Measurements from ENCODE around the gene MAP3K7. TPM values are rescaled to one million over a fixed set of nuclear protein-coding genes. Genes with fewer than 3 reads are reported as not detected.

Gene MAP3K7
- total RNA-seq, 1 donor from 2014 or later, result 35.9 TPM

DNA sequence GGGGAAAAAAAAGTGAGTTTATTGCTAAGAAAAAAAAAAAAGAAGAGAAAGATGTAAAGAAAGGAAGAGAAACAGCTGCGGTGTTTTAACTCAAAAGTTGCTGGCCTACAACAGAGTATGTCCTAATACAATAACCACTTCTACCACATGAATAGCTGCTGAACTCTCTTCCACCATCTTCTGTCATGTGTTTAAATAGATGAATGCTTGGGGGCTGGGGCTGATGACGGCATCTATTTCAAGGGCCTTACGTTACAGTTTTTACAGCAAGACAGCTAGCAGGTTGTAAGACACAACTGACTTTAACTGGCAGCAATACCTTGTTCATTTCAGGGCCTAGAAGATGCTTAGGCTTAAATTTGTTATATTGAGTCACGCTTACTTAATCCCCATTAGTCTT is 50.4 kb downstream of the MAP3K7 start:
- TF ChIP-seq, protein P1, sequence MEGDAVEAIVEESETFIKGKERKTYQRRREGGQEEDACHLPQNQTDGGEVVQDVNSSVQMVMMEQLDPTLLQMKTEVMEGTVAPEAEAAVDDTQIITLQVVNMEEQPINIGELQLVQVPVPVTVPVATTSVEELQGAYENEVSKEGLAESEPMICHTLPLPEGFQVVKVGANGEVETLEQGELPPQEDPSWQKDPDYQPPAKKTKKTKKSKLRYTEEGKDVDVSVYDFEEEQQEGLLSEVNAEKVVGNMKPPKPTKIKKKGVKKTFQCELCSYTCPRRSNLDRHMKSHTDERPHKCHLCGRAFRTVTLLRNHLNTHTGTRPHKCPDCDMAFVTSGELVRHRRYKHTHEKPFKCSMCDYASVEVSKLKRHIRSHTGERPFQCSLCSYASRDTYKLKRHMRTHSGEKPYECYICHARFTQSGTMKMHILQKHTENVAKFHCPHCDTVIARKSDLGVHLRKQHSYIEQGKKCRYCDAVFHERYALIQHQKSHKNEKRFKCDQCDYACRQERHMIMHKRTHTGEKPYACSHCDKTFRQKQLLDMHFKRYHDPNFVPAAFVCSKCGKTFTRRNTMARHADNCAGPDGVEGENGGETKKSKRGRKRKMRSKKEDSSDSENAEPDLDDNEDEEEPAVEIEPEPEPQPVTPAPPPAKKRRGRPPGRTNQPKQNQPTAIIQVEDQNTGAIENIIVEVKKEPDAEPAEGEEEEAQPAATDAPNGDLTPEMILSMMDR (IDR thresholded peaks at IDR 0.05; ENCODE audit: unreplicated experiment), result no peak
- no peaks in the 10 kb centered on the region for H3K27me3 Mint-ChIP-seq (ENCODE audit: low read depth)
- peak overlapping the region; percentile 37 for H3K27ac Mint-ChIP-seq
- no peak for DNase-seq (ENCODE audit: low spot score in 2 of 2, unreplicated experiment in 2 of 2)
- H3K4me3 Mint-ChIP-seq, result no peak overlapping the region
- H3K4me1 Mint-ChIP-seq, result peaks cover 32% of the 10 kb centered on the region
- H3K36me3 Mint-ChIP-seq, result peaks cover 6% of the 10 kb centered on the region
- no peaks in the 10 kb centered on the region for H3K9me3 Mint-ChIP-seq

DNA sequence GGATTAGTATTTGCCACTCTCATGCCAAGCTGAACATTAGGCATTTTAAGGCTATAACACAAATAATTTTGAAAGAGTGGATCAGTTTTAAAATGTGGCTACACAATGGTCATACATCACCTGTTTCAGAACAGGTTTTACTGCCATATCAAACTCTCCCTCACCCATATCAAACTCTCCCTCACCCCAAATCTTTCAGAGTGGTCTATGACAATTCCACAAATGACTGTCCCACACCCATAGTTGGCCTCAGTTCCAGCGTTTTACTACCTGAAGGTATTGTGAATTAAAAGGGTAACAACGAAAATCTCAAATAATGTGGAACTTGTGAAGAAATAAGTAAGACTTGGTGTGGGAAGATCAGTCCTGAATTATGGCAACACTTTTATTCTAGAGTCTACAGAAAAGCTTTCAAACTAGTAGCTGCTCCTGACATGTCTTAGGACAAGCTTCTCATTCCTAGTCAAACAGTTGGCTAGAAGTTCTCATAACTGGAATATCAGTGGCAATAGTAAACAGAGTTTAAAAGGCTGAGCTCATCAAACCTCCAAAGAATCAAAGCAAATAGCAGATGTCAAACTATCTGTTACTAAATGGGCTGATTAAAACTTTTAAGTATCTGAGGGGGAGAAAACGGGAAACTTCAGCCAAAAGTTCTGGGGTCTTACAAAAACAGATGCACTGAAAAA is 52.4 kb downstream of the MAP3K7 start:
- Mint-ChIP-seq H3K4me1 (peaks cover 28% of the 10 kb centered on the region), H3K27ac (no peak overlapping the region), H3K9me3 (no peaks in the 10 kb centered on the region), H3K36me3 (peaks cover 4% of the 10 kb centered on the region), H3K4me3 (no peak overlapping the region), H3K27me3 (ENCODE audit: low read depth) (no peaks in the 10 kb centered on the region)
- TF ChIP-seq, protein P1 (IDR thresholded peaks at IDR 0.05; ENCODE audit: unreplicated experiment), result no peak
- DNase-seq (ENCODE audit: low spot score in 2 of 2, unreplicated experiment in 2 of 2), result no peak

DNA sequence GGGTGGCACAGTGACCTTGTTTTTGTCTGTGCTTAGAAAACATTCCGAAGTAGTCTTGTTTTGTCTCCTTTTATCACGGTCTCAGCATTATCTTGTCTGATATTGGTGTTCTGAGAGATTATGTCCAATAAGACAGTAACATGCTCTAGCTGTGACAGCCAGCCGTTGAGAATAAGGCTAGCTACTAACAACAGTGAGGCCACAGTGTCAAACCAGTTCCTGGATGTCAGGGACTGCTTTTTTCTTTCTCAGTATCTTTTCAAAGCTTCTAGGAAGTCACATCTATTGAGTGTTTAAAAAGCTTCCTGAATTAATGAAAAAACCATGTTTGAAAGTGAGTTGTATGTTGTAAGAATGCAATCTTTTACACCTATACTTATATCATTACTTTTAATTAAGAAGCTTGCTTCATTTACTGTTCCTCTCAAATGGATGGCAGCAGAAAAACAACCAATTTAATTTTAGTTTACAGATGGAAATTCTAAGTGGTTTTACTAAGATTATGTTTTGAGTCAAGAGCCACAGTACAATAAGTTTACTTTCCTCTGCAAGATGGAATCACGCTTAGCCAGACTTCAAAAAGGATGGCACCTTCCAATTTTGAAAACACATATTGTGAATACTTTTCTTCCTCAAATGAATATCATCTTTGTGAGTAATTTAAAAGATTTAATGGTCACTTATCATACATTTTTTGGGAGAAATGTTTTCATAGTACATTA is 53.1 kb downstream of the MAP3K7 start:
- no peak overlapping the region for H3K27ac Mint-ChIP-seq
- H3K4me3 Mint-ChIP-seq, result no peak overlapping the region
- TF ChIP-seq, protein P1 (IDR thresholded peaks at IDR 0.05; ENCODE audit: unreplicated experiment), result no peak
- peaks cover 6% of the 10 kb centered on the region for H3K36me3 Mint-ChIP-seq
- H3K27me3 Mint-ChIP-seq (ENCODE audit: low read depth), result no peaks in the 10 kb centered on the region
- no peak for DNase-seq (ENCODE audit: low spot score in 2 of 2, unreplicated experiment in 2 of 2)
- H3K4me1 Mint-ChIP-seq, result peaks cover 21% of the 10 kb centered on the region
- H3K9me3 Mint-ChIP-seq, result no peaks in the 10 kb centered on the region

DNA sequence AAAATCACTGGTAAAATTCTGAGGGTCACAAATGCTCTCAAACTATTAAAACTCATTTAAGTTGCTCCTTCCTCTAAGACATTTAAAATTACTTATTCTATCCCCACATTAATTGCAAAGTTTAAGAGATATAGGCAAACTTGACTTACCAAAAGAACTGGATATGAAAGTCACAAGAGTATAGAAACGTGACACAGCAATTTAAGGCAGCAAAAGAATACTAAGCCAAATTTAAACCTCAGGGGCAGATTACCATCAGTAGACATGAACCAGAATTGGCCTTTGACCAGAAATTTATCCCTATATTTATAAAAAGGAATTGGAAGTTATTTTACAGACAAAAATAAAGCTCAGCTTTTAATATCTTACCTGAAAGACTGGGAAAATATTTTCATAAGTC is 56.0 kb downstream of the MAP3K7 start:
- peaks cover 5% of the 10 kb centered on the region for H3K36me3 Mint-ChIP-seq
- no peak overlapping the region for H3K27ac Mint-ChIP-seq
- TF ChIP-seq, protein P1 (IDR thresholded peaks at IDR 0.05; ENCODE audit: unreplicated experiment), result no peak

DNA sequence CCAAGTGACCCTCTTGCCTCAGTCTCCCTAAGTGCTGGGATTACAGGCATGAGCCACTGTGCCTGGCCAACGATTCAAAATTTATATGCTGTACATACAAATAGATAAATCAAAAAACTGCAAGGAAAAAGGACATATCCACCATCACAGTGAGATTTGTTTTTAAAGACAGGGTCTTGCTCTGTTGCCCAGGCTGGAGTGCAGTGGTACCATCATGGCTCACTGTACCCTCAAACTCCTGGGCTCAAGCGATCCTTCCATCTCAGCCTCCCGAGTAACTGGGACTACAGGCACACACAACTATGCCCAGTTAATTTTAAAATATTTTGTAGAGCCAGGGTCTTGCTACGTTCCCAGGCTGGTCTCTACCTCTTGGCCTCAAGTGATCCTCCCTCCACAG is 61.5 kb downstream of the MAP3K7 start:
- no peak for DNase-seq (ENCODE audit: low spot score in 2 of 2, unreplicated experiment in 2 of 2)
- Mint-ChIP-seq H3K9me3 (no peaks in the 10 kb centered on the region), H3K4me3 (no peak overlapping the region), H3K27me3 (ENCODE audit: low read depth) (no peaks in the 10 kb centered on the region), H3K36me3 (peaks cover 21% of the 10 kb centered on the region), H3K27ac (no peak overlapping the region), H3K4me1 (no peaks in the 10 kb centered on the region)
- TF ChIP-seq, protein P1 (IDR thresholded peaks at IDR 0.05; ENCODE audit: unreplicated experiment), result no peak

More for the DNA sequence above, 56.0 kb downstream of the MAP3K7 start:
- Mint-ChIP-seq H3K27me3 (ENCODE audit: low read depth) (no peaks in the 10 kb centered on the region), H3K4me3 (no peak overlapping the region), H3K4me1 (no peaks in the 10 kb centered on the region), H3K9me3 (no peaks in the 10 kb centered on the region)
- no peak for DNase-seq (ENCODE audit: low spot score in 2 of 2, unreplicated experiment in 2 of 2)
